HG03575 (cell line): Measurements from ENCODE around the gene CAND2.
"Not testable (repeated sequence)": the region's sequence is repeated elsewhere in the genome, so short reads cannot be mapped to it uniquely, and the experiment has no call there.

Source experiments
- ATAC-seq: cut with Tn5 transposase; IDR thresholded peaks from one replicate; pipeline ENCODE4 v1.9.1; 2021; ENCODE audit not compliant: unreplicated experiment, insufficient number of reproducible peaks, low FRiP score; ENCODE audit errors: extremely low read depth

The CAND2 gene

DNA sequence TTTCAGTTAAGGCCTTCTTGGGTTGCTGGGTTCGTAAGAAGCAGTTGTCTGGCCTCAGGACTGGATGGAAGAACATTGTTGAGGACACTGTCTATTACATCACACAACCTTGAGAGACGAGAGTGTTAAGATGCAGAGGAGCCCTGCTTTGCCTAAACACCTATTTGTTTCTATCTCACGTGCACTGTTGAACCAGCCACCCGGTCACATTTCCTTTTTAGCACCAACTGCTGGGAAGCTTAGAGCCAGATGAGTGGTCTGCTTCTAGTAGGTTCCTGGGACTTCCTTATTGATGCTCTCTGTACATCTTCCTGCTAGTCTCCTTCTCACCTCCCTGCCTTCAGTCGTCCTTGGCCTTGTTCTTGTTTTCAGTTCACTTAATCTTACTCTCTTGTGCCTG, 22.3 kb downstream of the CAND2 start:
- ATAC-seq: no peak

- ATAC-seq: no peak
Observed at GRCh38 chr3:12822725-12823373, 26.4 kb downstream of the CAND2 start.

GRCh38 chr3:12824299-12824698, 27.8 kb downstream of the CAND2 start:
- ATAC-seq: no peak

DNA sequence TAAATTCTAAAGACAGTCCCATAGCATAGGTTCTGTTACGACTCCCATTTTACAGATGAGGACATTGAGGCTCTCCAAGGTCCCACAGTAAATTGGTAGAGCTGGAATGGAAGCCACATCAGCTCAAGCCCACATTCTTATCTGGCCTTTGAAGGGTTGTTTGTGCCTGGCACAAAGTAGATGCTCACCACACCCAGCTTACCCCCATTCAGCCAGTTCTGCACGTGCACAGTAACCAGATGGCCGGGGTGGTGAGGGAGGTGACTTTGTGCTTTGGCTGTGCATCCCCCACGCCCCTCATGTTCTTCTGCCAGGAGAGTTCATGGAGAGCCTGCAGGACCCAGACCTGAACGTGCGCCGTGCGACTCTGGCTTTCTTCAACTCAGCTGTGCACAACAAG, 28.7 kb downstream of the CAND2 start:
- no peak for ATAC-seq

DNA sequence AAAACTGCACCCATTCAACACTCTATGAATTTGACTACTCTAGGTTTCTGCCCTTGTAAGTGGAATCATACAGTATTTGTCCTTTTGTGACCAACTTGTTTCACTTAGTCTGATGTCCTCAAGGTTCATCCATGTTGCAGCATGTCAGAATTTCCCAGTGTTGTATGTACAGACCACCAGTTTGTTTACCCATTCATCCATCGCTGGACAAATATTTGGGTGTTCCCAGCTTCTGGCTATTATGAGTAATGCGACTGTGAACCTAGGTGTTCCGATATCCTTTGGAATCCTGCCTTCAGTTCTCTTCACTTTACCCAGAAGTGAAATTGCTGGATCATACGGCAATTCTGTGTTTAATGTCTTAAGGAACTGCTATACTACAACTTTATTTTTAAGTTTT, 32.3 kb downstream of the CAND2 start:
- ATAC-seq: no peak

DNA sequence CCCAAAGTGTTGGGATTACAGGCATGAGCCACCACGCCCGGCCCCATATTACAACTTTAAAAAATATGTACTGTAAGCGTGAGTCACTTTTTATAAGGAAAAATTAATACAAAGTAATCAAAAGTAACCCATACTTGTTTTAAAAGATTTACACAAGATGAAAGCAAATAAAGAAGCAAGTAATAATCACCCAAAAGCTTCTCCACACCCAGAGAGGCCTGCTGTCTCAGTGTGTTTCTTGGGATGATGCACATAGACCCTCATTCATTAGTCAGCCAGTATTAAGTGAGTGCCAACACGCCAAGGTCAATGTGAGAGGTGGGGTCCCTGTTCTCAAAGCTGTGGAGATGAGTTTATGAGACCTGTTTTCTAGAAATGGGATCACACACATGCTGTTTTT, 32.9 kb downstream of the CAND2 start:
- ATAC-seq: no peak

- ATAC-seq: no peak
Observed at GRCh38 chr3:12829886-12830784, 33.7 kb downstream of the CAND2 start.

- no peak for ATAC-seq
Observed at GRCh38 chr3:12830785-12831156, 34.3 kb downstream of the CAND2 start.

DNA sequence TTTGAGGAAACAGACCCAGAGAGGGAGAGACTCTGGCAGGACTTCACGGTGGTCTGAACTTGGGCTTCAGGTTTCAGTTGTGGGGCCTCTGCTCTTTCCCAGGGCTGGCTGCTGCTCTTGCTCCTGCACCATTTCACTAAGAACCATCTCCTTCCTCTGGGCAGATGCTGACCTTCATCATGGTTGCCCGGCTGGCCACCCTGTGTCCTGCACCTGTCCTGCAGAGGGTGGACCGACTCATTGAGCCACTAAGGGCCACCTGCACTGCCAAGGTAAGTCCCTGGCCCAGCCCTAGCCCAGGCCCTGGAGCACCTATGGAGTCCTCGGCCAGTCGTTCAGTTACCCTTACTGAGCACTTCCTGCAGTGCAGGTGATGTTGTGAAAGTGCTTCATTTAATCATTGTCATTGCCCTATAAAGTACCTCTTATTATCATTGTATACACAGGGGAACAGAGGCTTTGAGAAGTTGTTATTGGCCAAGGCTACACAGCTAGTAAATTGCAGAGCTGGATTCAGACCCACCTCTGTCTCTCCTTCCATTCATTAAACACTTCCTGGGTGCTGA, 34.9 kb downstream of the CAND2 start:
- no peak for ATAC-seq

- no peak for ATAC-seq
Observed at GRCh38 chr3:12832350-12833221, 36.1 kb downstream of the CAND2 start.

DNA sequence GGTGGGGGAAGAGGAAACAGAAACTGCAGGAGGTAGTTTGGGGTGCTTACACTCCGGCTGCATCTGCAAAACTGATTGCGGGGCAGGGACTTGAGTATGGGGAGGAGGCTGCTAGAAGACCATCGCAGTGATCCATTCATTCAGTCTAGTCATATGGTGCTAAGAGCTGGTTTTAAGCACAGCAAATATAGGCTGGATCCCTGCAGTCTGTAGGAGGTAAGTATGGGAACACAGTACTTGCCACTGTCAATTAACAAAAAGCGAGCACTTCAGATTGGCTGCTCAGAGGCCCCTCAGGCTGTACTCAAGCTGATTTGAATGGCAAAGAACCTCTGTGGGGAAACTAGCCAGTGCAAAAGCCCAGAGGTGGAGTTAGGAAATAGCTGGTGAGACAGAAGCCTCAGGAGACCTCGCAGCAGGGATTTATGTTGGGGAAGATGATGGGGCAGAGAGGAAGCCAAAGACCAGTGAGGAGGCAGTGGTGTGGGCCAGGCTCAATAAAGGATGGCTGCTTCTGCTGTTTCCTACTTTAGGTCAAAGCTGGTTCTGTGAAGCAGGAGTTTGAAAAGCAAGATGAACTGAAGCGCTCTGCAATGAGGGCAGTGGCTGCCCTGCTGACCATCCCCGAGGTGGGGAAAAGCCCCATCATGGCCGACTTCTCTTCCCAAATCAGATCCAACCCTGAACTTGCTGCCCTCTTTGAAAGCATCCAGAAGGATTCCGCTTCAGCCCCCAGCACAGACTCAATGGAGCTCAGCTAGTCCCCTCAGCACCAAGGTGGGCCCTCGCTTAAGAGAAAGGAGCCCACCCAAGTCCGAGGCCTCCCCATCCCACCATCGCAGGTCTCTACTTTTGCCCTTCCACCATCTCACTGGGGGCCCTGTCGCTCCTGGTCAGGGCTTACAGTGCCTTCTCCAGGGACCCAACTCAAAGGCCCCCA, 37.0 kb downstream of the CAND2 start:
- no peak for ATAC-seq

DNA sequence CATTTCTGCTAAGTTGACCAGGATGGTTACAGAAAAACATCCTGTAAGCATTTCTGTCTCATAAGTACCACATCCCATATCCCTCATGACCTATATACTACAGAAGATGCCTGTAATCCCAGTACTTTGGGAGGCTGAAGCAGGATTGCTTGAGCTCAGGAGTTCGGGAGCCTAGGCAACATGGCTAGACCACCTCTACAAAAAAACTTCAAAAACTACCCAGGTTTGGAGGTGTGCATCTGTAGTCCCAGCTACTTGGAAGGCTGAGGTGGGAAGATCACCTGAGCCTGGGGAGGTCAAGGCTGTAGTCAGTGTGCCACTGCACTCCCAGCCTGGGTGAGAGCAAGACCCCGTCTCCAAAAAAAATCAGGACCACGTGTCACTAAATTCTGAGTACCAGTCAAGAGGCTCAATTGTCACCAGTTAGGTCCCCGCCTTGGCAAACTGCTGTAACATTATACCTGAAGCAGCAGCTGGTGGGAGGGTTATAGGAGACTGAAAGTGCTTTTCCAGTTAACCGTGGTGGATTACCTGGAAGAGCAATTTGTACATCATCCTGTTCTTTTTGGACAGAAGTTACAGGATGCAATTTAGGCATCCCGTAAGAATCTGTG, 38.7 kb downstream of the CAND2 start:
- no peak for ATAC-seq

GRCh38 chr3:12837295-12837986, 41.0 kb downstream of the CAND2 start:
- ATAC-seq: no peak

GRCh38 chr3:12838179-12838965, 41.9 kb downstream of the CAND2 start:
- no peak for ATAC-seq

GRCh38 chr3:12839156-12839946, 42.9 kb downstream of the CAND2 start:
- no peak for ATAC-seq

DNA sequence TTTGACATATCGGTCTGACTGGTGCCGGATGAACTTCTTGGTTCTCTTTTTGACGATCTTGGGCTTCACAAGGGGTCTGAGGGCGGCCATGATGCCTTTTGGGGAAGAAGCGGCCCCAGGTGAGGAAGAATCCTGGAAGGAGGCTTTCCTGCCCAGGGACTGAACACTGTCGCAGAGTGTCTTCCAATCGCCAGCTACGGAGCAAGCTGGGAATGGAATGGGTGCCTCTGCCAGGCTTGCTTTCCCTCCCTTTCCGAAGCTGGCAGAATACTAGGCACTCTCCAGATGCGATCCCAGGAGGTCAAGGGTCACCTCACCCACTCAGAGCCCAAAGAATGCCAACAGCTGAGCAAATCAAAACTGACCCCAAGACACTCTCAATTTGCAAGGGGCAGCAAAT, 43.7 kb downstream of the CAND2 start:
- ATAC-seq: not testable (repeated sequence)
